ENCODE results near the gene MEGF8.

The MEGF8 gene

DNA sequence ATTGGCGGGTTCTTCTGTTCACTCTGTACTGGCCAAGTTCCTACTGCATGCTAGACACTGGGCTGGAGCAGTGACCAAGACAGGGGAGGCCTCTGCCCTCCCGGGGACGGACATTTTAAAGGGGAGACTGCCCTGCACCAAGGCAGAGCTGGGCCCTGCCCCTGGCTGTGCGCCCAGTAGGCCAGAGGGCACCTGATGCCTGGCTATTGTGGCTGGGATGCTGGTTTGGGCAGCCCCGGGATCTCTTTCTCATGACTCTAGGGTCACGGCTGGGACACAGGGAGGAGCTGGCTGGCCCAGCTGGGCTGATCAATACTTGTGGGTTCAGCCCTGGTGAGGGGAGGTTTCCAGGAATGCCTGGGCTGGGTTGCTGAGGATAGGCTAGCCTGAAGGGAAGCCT, 84.0 kb downstream of the MEGF8 start:
- DNase-seq = peak in 5 of 58 donors; percentile 10 to 31 (median 22)

DNA sequence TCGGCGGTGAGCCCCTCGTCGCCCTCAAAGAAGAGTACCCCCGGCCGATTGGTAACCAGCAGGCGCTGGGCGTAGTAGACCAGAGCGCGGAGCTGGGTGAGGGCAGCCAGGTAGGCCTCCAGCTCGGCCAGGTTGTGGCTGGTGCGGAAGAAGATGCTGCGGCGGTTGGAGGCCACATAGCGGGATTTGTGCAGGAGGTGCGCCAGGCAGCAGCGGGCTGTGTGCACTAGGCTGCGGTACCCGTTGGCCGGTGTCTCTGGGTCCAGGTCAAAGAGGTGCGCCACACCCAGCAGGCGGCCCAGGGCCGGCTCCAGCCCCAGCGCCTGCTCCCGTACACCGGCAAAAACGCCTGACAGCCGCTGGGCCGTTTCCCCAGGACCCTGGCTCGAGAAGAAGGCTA, 84.9 kb downstream of the MEGF8 start:
- DNase-seq = no peak

DNA sequence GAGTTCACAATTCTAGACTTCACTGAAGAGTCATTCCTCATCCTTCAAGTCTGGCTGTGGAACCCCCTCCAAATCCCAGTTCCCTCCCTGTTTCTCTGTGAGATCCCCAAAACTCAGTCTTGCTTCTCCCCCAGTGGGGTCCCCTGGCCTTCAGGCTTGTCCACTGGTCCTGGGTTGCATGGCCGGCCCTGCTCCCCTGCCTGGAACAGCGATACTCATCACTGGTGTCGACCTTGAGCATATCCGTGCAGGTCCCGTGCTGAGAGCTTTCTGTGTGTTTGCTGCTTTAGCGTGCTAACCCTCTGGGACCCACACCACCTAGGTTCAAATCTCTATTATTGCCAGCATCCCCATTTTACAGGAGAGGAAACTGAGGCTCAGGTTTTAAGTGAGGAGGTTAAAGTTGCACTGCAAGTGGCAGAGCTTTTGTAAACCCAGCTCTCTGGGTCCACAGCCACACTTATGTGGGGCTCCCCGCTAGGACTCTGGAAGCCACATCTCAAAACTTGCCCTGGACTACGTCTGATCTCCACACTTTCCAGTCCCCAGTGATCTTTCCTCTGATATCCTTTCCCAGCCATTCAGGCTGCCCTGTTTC, 86.2 kb downstream of the MEGF8 start:
- no peak for DNase-seq

DNA sequence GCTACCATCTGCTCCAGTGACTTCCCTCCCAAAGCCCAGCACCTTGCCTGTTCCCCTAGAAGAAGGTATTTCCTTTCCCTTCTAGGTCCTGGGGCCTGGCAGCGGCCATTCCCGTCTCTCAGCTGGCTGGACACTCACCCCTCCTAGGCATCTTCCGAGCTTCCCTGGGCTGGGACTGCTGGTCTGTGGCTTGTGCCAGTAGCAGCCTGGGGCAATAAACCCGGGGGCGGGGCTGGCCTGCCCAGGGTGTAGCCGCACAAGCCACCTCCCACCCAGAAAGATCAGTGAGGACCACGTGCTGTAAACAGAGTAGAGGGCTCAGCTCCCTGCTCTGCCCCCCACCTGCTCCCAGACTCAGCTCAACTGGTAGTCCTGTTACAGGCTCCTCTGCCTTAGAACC, 86.8 kb downstream of the MEGF8 start:
- peak in 50 of 58 donors; percentile 13 to 91 (median 70) for DNase-seq

DNA sequence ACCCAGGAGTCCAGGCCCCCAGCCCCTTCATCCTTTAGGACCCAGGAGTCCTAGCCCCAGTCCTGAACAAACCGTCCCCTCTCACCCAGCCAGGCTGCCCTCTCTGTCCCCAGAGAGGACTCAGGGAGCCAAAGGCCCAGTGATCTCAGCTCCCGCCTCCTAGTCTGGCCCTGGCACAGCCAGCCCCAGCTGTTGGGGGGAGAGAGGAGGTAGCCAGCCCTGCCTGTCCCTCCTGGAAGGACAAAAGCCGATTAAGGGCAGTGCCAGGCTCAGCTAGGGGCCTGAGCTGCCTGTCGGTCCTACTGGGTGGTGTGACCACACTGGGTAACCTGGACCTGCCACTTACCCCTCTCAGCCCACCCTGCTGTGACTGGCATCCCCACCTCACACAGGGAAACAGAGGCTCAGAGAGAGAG, 87.2 kb downstream of the MEGF8 start:
- DNase-seq = peak in 49 of 58 donors; percentile 14 to 91 (median 70)

DNA sequence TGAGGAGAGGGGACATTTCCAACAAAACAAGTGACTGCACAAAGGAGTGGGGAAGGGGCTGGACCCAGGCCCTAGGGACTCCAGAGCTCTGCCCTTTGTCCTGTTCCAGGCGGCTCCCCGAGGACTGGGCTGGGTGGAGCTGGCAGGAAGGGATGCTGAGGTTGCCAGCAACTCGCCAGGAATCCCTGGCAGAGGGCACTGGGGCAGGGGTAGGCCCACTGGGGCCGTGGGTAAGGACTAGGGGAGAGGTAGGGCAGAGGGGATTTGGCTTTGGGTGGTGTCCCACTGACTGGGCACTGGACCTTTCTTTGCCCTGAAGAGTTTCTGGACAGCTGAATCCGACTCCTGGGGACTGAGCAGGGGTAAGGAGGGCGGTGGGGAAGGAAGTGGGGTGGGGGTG, 93.9 kb downstream of the MEGF8 start:
- no peak for DNase-seq

DNA sequence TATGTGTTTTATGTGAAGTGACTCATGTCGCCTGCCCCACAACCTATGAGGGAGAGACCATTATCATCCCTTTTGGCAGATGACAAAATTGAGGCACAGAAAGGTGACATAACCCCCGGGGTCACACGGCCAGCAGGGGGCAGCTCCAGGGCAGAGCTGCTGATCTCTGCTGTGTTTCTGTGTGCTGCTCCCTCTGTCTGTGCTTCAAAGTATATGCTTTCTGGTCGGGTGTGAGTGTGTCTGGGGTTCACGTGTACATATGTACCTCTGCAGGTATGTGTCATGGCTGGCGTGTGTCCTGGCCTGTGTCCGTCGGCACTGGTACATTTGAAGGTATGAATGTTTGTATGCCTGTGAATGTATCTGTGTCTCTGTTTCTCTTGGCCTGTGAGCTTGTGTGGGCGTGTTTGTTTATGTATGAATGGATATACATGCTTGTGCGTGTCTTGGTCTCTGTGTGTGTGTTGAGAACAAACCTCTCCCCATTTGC, 94.7 kb downstream of the MEGF8 start:
- DNase-seq = peak in 8 of 58 donors; percentile 10 to 50 (median 24)

DNA sequence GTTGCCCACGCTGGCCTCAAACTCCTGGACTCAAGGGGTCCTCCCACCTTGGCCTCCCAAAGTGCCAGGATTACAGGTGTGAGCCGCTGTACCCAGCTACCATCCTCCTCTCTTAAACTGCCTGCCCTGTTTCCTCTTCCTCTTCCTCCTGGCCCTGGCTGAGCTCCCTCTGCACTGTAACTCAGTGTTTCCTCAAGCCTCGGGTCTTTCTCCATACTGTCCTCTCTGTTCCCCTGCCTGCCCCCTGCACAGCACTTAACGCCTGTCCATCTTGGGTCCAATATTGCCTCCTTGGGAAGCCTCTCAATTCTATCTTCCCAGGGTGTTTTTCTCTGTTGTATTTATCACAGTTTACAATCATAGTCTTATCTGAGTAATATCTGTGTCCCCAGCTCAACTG, 95.7 kb downstream of the MEGF8 start:
- DNase-seq = no peak

DNA sequence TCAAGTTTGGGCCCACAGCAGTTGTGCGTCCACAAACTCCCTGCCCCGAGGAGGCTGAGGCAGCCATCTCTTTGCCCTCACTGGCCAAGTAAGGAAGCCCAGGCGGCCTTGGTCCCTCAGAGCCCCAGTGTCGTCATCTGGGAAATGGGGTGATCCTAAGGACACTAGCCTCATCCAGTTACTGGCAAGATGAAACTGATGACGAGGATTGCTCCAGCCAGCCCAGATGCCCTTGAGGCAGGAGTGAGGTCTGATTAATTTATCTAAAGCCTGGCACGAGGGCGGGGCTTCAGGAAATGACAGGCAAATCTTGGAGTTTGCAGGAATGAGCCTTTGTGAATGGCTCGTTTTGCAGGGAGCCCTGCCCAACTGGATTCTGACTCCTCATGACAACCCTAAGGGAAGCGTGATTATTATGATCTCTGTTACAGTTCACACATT, 96.2 kb downstream of the MEGF8 start:
- no peak for DNase-seq

DNA sequence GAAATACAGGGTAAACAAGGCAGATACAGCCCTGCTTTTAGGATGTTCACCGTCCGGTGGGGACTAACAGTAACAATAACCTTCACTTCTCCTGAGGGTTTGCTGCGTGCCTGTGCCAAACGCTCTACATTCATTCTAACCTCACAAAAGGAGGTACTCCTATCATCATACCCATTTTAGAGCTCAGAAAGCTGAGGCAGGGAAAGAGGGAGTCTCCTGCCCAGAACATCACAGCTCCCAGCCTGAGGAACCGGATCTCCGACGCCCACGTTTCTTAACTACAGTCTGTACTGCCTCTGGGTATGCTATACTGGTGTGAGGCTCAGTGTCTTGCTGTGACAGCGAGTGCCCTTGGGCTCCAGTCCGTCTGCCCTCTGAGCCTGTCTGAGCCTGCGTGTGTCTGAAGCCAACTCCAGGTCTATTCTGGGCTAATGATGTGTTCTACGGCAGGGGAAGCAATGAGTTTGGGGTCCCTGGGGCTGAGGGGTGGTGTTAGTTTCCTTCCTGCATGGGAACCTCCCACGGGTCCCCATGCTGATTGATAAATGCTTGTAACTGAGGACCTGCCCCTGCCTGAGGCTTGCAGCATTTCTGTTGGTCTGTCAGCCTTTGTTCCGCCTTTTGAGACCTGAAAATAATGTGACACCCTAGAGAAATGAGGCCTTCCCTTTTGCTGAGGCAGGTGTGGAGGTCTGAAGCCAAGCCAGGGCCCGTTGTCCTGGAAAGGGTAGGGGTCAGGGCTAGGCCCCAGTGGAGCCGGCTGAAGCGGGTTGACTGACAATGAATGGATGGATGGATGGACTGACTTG, 96.9 kb downstream of the MEGF8 start:
- no peak for DNase-seq

DNA sequence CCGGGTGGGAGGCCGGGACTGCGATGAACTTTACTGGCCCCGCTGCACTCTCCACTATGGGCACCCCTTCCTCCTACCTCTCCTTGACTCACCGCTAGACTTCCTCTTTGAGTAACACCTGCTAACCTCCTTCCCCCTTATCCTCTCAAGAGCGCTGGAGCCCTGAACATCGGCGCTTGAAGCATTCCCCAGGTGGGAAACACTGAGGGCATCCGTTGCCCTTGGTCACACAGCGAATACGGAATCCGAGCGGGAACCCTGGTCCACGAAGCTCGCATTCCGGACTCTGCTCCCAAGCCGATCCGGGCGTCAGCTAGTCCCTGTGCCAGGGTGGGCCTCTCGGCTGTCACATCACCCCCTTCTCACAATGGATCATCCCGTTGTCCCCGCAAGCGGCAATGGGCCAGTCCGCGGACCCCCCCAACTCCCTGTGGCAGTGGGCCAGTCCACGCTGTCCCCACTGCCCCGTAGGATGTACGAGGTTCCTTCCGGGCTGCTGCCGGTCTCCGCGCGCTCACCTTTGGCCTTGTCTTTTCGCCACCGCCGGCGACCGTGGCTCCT, 97.5 kb downstream of the MEGF8 start:
- peak in 26 of 58 donors; percentile 60 to 84 (median 72) for DNase-seq

DNA sequence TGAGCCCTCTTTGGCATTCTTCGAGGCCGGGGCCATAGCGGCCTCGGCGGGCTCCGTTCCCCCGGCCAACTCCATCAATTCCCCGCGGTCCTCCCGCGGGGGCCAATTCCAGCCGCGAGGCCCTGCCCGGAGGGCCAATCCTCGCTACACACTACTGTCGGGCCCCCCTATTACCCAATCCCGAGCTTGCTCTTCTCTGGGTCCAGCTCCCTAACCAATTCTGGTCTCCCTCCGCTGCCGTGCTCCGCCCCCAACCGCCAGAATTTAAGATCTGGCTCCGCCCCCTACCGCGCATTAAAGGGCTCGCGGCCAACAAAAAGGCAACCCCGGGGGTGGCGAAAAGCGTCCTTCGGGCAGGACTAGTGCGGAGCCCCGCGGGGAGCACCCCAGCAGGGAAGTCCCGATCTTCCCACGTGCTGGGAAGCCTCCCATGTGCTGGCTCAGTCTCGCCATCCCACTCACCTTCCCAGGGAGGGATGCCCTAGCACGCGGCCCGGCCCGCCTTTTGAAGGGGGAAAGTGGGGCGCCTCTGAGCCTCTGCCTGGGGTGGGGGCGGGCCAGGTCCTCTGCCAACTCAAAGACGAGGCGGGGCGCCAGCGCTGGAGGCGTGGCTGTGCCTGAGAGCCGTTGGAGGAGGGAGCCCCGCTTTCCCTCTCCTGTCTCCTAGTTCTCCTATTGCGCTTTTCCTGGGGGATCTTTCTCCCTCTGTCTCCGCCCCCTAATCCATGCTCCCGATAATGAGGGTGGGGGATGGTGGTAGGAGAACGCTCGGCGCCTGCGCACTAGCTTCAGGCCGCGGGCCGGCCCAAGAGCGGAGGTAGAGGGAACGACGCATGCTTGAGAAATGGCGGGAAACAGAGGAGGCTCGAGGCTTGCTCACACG, 98.3 kb downstream of the MEGF8 start:
- peak; percentile 48 to 95 (median 88) for DNase-seq

DNA sequence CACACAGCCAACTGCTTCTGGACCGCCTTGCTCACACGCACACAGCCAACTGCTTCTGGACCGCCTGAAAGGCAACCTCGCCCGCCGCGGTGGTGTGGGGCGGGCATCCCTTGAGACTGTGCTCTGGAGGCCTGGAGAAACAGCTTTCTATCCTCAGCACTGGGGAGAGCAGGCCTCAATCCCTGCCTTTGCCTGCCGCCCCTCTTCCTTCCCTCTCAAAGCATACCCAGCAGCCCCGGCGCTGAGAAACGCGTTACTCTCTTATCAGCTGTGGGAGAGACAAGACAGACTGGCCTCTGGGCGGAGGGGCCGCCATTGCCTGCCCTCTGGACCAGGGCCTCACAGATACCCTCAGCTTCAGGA, 98.9 kb downstream of the MEGF8 start:
- DNase-seq = no peak

DNA sequence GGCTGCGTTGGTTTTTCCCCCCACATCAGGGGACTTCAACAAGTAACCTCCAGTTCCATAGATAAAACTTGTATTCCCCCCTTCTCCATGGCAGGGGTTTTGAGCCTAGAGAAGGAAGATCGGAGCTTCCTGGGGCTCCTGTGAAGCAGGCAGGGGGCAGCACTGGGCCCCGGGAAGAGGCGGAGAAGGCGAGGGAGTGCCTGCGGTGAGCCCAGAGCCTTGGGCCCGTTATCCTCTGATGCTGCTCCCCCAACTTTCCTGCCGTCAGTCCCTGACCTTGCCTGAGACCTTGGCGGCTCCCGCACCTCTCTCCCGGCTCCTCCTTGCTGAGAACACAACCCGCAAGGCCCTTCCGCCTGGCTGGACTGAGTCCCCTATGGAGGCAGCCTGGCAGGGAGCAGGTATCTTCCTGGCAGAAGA, 99.3 kb downstream of the MEGF8 start:
- no peak for DNase-seq

DNA sequence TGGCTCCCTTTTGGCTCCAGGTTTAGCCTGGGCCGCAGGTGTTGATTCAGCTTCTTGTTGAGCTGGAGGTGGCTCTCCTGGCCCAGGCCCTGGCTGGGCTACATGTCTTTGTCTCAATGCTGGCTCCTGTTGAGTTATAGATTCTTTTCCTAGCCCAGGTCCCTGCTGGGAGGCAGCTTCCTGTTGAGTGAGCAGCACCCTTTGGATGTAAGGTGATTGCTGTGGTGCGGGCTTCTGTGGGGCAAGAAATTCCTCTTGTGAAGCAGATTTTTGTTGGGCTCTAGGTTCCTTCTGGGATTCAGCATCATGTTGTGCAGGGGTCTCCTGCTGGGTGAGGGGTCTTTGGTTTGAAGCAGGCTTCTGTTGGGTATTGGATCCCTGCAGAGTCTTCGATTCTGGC, 101.2 kb downstream of the MEGF8 start:
- no peak for DNase-seq

DNA sequence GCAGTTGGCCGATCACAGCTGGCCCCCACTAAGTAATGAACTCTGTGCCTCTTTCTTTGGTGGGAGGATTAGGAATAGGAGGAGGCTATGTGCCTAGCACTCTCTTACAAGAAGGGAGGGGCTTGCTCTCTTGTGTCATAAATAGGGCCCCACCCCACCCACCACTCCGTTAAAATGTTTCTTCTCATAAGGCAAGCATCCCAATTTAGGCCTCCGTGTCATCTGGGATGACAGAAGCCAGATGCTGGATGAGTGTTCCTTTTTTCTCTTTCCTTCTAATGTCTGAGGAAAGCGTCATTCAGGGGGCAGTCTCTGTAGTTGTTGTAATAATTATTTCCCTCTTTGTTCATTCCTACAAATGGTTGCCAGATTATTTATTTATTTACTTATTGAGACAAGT, 101.9 kb downstream of the MEGF8 start, which contains the start of gene LIPE:
Gene LIPE (minus strand): TSS at position 76 of the 400 bp plus-strand sequence. CDS start 239 bp downstream, outside the sequence.
- DNase-seq = no peak

Measured in anterior cingulate cortex (tissue), 58 donors.